ENCODE data around the gene LRRTM4.

LRRTM4 gene

GRCh38 chr2:77521931-77522470, at the start of gene LRRTM4:
Gene LRRTM4 (minus strand): TSS chr2:77522376.
- no peak within 1 kb of the TSS for H3K27ac ChIP-seq (ENCODE audit: low read depth, low read length)
- no peak within 1 kb of the TSS for H3K4me3 ChIP-seq (ENCODE audit: low read depth in 1 of 2, low read length in 2 of 2)
- no peak within 1 kb of the TSS for H3K9ac ChIP-seq (ENCODE audit: low read length)
- H3K9me3 ChIP-seq (ENCODE audit: low read length): no peaks in the 10 kb centered on the region
- no peaks in the 10 kb centered on the region for H3K27me3 ChIP-seq (ENCODE audit: control insufficient read depth in 1 of 2, insufficient read depth in 2 of 2, low read length in 2 of 2)
- no peaks in the 10 kb centered on the region for H3K36me3 ChIP-seq (ENCODE audit: insufficient read depth, low read length)
- no peaks in the 10 kb centered on the region for H3K4me1 ChIP-seq (ENCODE audit: insufficient read depth, low read length)

DNA sequence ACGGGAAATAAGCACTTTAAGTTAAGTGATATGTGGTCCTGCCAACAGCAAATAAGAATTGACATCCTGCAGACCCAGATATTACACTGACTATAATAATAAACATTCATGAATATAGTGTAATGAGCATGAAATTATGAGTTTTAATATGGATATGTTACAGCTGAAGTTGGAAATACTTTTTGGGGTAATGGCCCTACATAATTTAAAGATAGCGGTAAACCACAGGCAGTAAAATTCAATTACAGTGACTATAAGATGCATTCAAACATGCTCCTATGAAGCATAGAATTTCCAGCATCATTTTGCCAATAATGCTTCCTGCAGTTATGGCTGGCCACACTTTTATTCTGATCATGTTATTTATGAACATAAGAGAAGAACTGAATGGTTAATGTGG, 49.4 kb upstream of the LRRTM4 start:
- Histone ChIP-seq H3K27me3 (ENCODE audit: control insufficient read depth in 1 of 2, insufficient read depth in 2 of 2, low read length in 2 of 2) (no peaks in the 10 kb centered on the region), H3K36me3 (ENCODE audit: insufficient read depth, low read length) (no peaks in the 10 kb centered on the region), H3K27ac (ENCODE audit: low read depth, low read length) (no peak overlapping the region), H3K4me3 (ENCODE audit: low read depth in 1 of 2, low read length in 2 of 2) (no peak overlapping the region), H3K4me1 (ENCODE audit: insufficient read depth, low read length) (no peaks in the 10 kb centered on the region), H3K9me3 (ENCODE audit: low read length) (no peaks in the 10 kb centered on the region), H3K9ac (ENCODE audit: low read length) (no peak overlapping the region)

- Histone ChIP-seq H3K4me3 (ENCODE audit: low read depth in 1 of 2, low read length in 2 of 2) (no peak overlapping the region), H3K36me3 (ENCODE audit: insufficient read depth, low read length) (no peaks in the 10 kb centered on the region), H3K27me3 (ENCODE audit: control insufficient read depth in 1 of 2, insufficient read depth in 2 of 2, low read length in 2 of 2) (no peaks in the 10 kb centered on the region), H3K9me3 (ENCODE audit: low read length) (no peaks in the 10 kb centered on the region), H3K9ac (ENCODE audit: low read length) (no peak overlapping the region), H3K27ac (ENCODE audit: low read depth, low read length) (no peak overlapping the region), H3K4me1 (ENCODE audit: insufficient read depth, low read length) (no peaks in the 10 kb centered on the region)
Observed at GRCh38 chr2:77567723-77568122, 45.5 kb upstream of the LRRTM4 start.

DNA sequence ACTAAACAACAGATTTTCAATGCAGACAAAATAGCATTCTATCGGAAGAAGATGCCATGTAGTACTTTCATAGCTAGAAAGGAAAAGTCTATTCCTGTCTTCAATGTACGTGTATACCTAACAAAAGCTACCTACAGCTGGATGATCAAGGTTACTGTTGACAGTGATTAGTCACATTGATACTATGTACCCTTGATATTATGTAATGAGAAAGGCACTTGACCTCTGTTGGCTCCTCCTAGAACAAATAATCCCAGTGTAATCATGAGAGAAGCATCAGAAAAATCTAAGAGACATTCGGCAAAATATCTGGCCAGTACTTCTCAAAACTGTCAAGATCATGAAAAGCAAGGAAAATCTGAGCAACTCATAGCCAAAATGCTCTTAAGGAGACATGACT, 44.4 kb upstream of the LRRTM4 start:
- Histone ChIP-seq H3K36me3 (ENCODE audit: insufficient read depth, low read length) (no peaks in the 10 kb centered on the region), H3K4me1 (ENCODE audit: insufficient read depth, low read length) (no peaks in the 10 kb centered on the region), H3K9me3 (ENCODE audit: low read length) (no peaks in the 10 kb centered on the region), H3K27me3 (ENCODE audit: control insufficient read depth in 1 of 2, insufficient read depth in 2 of 2, low read length in 2 of 2) (no peaks in the 10 kb centered on the region), H3K9ac (ENCODE audit: low read length) (no peak overlapping the region), H3K4me3 (ENCODE audit: low read depth in 1 of 2, low read length in 2 of 2) (no peak overlapping the region), H3K27ac (ENCODE audit: low read depth, low read length) (no peak overlapping the region)

- H3K4me1 ChIP-seq (ENCODE audit: insufficient read depth, low read length): no peaks in the 10 kb centered on the region
- no peak overlapping the region for H3K27ac ChIP-seq (ENCODE audit: low read depth, low read length)
- no peaks in the 10 kb centered on the region for H3K9me3 ChIP-seq (ENCODE audit: low read length)
- H3K27me3 ChIP-seq (ENCODE audit: control insufficient read depth in 1 of 2, insufficient read depth in 2 of 2, low read length in 2 of 2): no peaks in the 10 kb centered on the region
- no peaks in the 10 kb centered on the region for H3K36me3 ChIP-seq (ENCODE audit: insufficient read depth, low read length)
- H3K4me3 ChIP-seq (ENCODE audit: low read depth in 1 of 2, low read length in 2 of 2): no peak overlapping the region
- H3K9ac ChIP-seq (ENCODE audit: low read length): no peak overlapping the region
Observed at GRCh38 chr2:77566131-77566530, 44.0 kb upstream of the LRRTM4 start.

DNA sequence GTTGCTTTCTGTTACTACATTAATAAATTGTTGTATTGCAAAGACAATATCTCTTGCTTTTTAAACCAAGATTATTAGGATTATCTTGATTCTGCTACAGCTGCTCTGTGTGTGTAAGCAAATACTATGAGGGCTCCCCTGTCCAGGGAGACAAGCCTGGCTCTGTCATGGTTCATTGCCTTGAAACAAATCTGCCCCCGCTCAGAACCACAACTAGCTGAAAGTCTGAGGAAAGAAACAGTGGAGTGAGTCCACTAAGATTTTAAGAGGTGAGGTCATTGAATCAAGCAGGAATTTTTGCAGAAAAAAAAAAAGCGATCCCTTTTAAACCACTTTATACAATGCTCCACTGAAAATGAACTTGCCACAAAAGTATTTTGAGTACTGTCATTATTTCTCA, 30.8 kb upstream of the LRRTM4 start:
- H3K36me3 ChIP-seq (ENCODE audit: insufficient read depth, low read length): no peaks in the 10 kb centered on the region
- H3K9me3 ChIP-seq (ENCODE audit: low read length): no peaks in the 10 kb centered on the region
- H3K4me1 ChIP-seq (ENCODE audit: insufficient read depth, low read length): no peaks in the 10 kb centered on the region
- no peak overlapping the region for H3K27ac ChIP-seq (ENCODE audit: low read depth, low read length)
- no peaks in the 10 kb centered on the region for H3K27me3 ChIP-seq (ENCODE audit: control insufficient read depth in 1 of 2, insufficient read depth in 2 of 2, low read length in 2 of 2)
- H3K9ac ChIP-seq (ENCODE audit: low read length): no peak overlapping the region
- H3K4me3 ChIP-seq (ENCODE audit: low read depth in 1 of 2, low read length in 2 of 2): no peak overlapping the region

- no peak overlapping the region for H3K9ac ChIP-seq (ENCODE audit: low read length)
- no peaks in the 10 kb centered on the region for H3K4me1 ChIP-seq (ENCODE audit: insufficient read depth, low read length)
- no peaks in the 10 kb centered on the region for H3K9me3 ChIP-seq (ENCODE audit: low read length)
- H3K36me3 ChIP-seq (ENCODE audit: insufficient read depth, low read length): no peaks in the 10 kb centered on the region
- H3K27me3 ChIP-seq (ENCODE audit: control insufficient read depth in 1 of 2, insufficient read depth in 2 of 2, low read length in 2 of 2): no peaks in the 10 kb centered on the region
- no peak overlapping the region for H3K4me3 ChIP-seq (ENCODE audit: low read depth in 1 of 2, low read length in 2 of 2)
- H3K27ac ChIP-seq (ENCODE audit: low read depth, low read length): no peak overlapping the region
Observed at GRCh38 chr2:77538031-77538430, 15.9 kb upstream of the LRRTM4 start.

DNA sequence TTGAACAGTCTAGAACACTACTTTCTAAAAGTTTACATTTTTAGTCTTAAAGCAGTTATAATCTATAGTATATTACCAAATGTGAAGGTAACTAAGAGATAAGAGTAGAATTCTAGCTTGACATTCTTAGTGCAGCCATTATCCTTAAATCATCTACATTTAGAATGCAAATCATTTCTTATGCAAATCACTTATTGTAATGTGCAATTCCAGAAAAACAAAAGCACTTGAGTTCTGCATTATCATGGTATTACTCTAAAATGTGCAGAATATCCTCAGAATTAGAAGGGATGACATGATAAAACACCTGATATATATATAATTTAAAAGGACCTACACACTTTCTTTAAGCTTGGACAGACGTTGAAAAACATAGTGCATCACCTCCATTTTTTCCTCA, 712 bp upstream of the LRRTM4 start:
- H3K4me1 ChIP-seq (ENCODE audit: insufficient read depth, low read length): no peaks in the 10 kb centered on the region
- no peak overlapping the region for H3K27ac ChIP-seq (ENCODE audit: low read depth, low read length)
- H3K9ac ChIP-seq (ENCODE audit: low read length): no peak overlapping the region
- no peaks in the 10 kb centered on the region for H3K9me3 ChIP-seq (ENCODE audit: low read length)
- H3K36me3 ChIP-seq (ENCODE audit: insufficient read depth, low read length): no peaks in the 10 kb centered on the region
- H3K4me3 ChIP-seq (ENCODE audit: low read depth in 1 of 2, low read length in 2 of 2): no peak overlapping the region
- no peaks in the 10 kb centered on the region for H3K27me3 ChIP-seq (ENCODE audit: control insufficient read depth in 1 of 2, insufficient read depth in 2 of 2, low read length in 2 of 2)

DNA sequence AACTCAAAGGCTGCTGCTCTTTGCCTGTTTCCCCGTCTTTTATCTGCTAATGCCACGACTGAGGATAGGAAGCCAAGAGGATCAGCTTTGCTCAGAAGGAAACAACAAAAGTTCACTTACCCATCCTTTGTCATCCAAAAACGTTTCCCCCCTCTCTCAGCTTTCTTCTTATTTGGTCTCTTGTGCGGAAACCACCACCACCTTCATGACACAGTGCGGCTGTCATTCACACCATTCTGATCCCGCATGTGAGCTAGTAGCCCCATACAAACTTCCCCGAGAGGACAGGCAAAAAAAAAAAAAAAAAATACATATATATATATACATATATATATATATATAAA, 656 bp downstream of the LRRTM4 start:
- Histone ChIP-seq H3K27me3 (ENCODE audit: control insufficient read depth in 1 of 2, insufficient read depth in 2 of 2, low read length in 2 of 2) (no peaks in the 10 kb centered on the region), H3K27ac (ENCODE audit: low read depth, low read length) (no peak overlapping the region), H3K9ac (ENCODE audit: low read length) (no peak overlapping the region), H3K4me3 (ENCODE audit: low read depth in 1 of 2, low read length in 2 of 2) (no peak overlapping the region), H3K9me3 (ENCODE audit: low read length) (no peaks in the 10 kb centered on the region), H3K36me3 (ENCODE audit: insufficient read depth, low read length) (no peaks in the 10 kb centered on the region), H3K4me1 (ENCODE audit: insufficient read depth, low read length) (no peaks in the 10 kb centered on the region)

DNA sequence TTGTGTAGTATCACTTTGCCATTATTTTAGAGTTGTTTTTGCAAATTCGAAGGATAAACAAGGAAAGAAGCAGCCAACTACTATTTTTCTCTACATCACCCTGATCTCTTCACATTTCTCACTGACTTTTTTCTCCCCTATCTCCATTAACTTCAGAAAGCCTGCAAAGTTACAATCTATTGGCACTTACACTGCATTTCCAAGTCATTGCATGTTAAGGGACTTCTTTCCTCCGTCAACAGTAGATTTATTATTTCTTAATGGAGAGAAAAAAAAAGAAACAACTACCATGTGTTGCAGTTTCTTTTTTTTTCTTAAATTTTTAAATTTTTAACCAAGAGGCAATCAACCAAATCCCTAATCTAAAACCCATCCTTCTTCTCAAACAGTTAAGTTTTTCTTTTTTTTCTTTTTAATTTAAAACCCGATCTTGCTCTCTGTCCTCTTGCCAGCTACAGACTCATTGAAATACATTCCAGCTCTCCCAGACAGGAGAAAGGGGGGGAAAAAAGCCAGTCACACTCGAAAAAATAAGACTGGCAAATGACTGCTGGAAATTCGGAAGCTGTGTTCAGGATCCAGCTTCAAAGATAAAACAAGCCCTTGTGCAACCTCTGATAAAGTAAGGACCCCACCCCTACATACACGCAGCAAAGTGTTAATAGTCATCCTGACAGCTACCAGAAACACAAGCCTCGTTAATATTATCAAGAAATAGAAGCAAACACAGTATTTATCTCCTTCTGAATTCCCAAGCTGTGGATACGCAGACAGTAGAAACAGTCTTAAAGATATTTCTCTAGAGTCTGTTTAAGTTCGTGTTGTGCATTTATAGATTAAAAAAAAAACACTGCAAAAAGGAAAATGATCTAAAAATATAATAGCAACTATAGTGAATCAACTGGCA, 1.3 kb downstream of the LRRTM4 start:
- H3K4me3 ChIP-seq (ENCODE audit: low read depth in 1 of 2, low read length in 2 of 2): no peak overlapping the region
- H3K27ac ChIP-seq (ENCODE audit: low read depth, low read length): no peak overlapping the region

GRCh38 chr2:77519888-77520506, 2.2 kb downstream of the LRRTM4 start:
- no peak overlapping the region for H3K4me3 ChIP-seq (ENCODE audit: low read depth in 1 of 2, low read length in 2 of 2)
- H3K36me3 ChIP-seq (ENCODE audit: insufficient read depth, low read length): no peaks in the 10 kb centered on the region
- H3K27ac ChIP-seq (ENCODE audit: low read depth, low read length): no peak overlapping the region
- no peaks in the 10 kb centered on the region for H3K4me1 ChIP-seq (ENCODE audit: insufficient read depth, low read length)
- no peak overlapping the region for H3K9ac ChIP-seq (ENCODE audit: low read length)
- no peaks in the 10 kb centered on the region for H3K9me3 ChIP-seq (ENCODE audit: low read length)
- H3K27me3 ChIP-seq (ENCODE audit: control insufficient read depth in 1 of 2, insufficient read depth in 2 of 2, low read length in 2 of 2): no peaks in the 10 kb centered on the region

More for the DNA sequence above, 1.3 kb downstream of the LRRTM4 start:
- H3K27me3 ChIP-seq (ENCODE audit: control insufficient read depth in 1 of 2, insufficient read depth in 2 of 2, low read length in 2 of 2): no peaks in the 10 kb centered on the region
- H3K4me1 ChIP-seq (ENCODE audit: insufficient read depth, low read length): no peaks in the 10 kb centered on the region
- no peaks in the 10 kb centered on the region for H3K9me3 ChIP-seq (ENCODE audit: low read length)
- no peak overlapping the region for H3K9ac ChIP-seq (ENCODE audit: low read length)
- H3K36me3 ChIP-seq (ENCODE audit: insufficient read depth, low read length): no peaks in the 10 kb centered on the region
